Nucleus accumbens (tissue), 56 donors: ENCODE measurements around the gene RFX3.
A peak's percentile ranks its signal among the peaks of the same experiment; 100 is the strongest.

Experiments
- DNase-seq, 56 donors: peaks; one replicate each; lab custom pipeline; 2025; lab: John Stamatoyannopoulos, UW

Gene RFX3

DNA sequence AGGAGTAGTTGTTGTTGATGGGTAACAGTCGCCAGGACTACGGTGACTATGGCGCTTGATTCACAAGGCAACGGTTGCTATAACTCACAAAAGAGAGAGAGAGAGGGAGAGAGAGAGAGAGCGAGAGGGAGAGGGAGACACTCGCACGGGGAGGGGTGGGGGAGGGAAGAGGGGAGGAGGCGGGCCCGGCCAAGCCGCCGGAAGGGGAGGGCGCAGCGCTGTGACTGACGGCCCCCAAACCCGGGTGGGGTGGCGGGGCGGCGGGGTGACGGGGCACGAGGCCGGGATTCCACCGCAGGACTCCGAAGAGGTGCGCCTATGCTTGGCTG is at the start of gene RFX3:
Gene RFX3 (minus strand): TSS at position 166 of the 329 bp plus-strand sequence. CDS start 130,413 bp downstream, outside the sequence.
- DNase-seq: peak; percentile 40 to 94 (median 87)

DNA sequence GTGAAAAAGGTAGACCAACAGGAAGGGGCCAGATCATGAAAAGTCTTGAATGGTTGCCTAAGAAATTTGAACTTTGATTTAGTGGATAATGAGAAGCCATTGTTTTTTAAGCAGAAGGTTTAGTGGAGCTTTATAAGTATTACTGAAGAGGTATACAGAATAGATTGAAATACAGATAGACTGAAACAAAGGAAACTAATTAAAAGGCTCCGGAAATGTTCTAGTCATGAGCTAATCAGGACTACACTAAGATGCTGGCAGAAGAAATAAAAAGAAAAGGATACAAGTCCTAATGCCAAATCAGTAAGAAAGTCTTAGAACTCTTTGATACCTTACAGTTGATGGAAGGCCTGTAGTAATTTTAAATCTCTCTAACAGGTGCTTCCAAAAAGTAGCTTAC is 45.7 kb upstream of the RFX3 start:
- no peak for DNase-seq

DNA sequence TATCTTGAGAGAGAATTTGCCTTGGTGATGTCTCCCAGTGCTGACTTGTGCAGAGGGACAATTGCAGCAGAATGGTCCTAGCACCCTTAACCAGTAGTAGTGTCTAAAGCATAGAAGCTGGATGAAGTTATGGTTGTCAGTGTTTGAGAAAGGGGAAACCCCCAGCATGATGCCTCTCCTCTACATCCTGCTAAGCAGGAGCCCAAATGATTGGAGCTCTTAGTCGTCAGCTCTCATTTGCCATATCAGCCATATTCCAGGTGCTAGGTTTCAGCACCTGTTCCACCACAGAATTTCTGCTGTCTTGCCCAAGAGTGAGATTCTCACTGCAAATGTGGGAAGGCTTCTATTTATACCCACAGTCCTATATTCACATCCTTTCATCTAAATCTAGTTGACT is 43.7 kb upstream of the RFX3 start:
- no peak for DNase-seq

DNA sequence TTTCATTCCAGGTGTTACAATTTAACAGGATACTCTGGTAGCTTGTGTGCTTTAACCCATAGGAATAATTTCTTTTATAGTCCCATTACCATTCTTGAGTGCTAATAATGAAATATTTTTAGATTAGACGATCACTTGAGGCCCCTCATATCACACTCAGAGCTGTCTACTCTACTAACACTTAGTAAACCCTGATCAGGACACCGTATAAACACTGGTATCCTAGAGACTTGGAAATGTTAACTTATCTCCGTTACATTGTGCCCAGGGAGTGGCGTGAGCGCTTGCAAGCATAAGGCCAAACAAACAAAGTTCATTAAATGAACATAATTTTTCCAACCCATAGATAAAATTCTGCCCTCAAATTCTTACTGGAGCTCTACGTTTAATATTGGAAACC is 42.2 kb upstream of the RFX3 start:
- DNase-seq: no peak

DNA sequence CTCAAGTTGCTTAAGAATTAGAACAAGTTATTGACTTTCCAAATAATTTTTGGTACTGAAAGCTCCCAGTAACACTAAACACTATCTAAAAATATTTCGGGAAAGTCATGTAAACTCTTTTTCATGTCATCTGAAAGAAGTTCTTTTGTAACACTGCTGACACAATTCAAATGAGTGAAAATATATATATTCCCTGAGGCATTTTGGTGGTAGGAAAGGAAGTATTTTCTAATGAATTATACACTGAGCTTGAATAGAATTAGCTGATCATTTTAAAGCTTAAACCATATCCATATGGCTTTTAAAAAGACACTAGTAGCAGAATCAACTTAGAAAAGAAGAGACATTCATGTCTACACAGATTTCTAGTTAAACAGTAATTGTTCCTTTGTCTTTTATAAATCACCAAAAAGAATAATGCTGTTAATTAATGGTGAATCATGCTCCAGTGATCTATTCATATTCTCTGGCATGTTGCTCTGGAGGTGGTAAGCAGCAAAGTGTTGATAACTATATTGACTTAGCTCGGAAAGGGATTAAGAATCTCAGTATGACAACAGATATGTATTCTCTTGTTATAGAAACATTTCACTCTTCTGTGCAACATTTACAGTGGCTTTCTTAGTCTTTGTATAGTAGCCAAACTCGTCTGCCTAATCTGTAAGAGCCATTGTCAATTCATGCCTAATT is 27.4 kb upstream of the RFX3 start:
- no peak for DNase-seq

DNA sequence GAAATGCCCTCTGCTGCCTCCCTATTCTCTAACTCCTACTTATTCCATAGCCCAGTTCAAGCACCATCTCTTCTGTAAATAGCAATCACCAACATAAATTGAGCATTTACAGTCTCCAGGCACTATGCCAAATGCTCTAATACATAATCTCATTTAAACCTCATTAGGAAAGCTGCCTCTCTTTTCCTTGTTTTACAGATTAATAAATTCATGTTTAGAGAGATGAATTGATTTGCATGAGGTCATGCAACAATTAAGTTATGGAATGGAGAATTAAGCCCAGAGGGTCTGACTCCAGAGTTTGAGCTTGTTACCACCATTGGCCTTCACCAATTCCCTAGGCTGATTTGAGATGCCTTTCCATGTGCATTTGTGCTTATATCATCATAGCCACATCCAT is 23.4 kb upstream of the RFX3 start:
- no peak for DNase-seq

DNA sequence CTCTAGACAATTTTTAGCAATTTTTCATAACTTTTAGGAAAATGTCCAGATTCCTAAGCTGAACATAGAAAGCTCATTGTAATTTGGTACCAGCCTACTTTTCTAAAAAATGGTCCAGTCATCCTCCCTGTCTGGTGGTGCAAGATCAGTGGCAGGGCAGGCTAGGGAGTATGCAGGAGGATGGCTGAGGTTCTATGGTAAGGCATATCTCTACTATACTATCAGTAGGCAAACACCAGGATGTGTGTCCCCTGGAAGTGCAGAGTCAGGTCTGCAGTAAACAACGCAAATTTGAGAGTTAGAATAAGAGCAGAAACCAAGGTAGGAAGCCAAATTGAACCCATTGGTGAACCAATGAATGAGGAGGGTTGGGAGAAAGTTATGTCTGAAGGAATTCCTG is 22.8 kb upstream of the RFX3 start:
- no peak for DNase-seq

DNA sequence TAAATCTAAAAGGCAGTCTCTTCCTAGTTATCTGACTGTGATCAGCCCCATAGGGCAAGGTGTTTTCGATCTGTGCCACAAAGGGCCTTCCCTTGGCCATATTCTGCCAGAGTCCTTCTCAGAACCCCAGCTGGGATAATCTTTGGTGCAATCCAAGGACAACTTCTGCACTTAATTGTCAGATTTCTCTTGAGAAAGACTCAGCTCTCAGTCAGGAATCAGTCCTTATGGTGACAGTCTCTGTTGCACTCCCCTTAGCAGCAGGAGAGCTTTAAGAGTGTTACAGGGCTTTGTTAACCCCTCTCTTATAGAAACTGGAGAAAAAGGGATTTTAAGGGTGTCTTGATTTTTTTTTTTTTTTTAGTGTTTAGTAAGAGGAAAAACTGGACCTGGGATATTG is 15.4 kb upstream of the RFX3 start:
- DNase-seq: no peak

DNA sequence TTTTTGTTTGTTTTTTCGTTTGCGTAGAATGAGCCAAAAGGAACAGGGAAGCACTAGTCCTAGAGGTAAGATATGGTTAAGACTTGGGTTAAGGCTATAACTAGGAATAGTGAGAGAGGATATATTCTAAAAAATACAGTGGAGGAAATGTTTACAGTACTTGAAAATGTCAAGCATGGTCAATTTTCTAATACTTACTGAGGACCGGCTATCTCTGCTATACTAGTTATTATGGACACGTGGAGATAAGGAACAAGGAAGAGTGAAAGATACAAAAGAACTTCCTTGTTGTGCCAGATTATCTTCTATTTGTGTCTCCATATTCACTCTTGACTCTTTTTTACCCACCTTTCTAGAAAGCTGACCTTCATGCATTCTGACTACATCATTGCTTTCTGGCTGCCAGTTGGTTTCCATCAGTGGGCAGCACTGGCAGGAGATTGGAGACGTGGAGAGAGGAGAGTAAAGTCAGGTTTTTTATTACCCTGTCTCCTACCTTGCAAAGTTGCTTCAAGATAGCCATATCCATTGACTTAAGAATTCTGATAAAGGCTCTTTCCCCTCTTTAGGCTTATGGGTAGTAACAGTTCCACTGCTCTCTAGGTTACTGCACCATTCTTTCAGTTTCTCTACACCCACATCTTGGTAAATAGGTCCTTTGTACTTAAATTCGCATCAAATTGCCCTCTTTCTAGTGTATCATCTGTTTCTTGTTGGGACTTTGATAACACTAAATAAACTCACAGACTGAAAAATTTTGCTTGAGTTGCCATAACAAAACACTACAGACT is 9.0 kb upstream of the RFX3 start:
- DNase-seq: no peak

DNA sequence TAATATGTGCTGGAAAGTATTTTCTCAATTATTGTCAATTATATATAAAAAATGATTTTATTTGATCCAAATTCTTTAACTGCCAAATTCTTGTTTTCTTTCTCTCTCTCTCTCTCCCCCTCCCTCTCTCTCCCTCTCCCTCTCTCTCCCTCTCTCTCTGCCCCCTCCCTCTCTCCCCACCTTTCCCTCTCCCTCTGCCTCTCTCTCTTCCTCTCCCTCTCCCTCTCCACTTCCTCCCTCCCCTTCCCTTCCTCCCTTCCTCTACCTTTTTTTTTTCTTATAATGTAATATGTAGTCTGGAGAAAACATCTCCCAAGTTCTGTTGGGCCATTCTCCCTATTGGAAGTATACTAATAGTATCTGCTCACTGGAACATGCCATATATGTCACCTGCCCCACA is 6.4 kb upstream of the RFX3 start:
- no peak for DNase-seq

DNA sequence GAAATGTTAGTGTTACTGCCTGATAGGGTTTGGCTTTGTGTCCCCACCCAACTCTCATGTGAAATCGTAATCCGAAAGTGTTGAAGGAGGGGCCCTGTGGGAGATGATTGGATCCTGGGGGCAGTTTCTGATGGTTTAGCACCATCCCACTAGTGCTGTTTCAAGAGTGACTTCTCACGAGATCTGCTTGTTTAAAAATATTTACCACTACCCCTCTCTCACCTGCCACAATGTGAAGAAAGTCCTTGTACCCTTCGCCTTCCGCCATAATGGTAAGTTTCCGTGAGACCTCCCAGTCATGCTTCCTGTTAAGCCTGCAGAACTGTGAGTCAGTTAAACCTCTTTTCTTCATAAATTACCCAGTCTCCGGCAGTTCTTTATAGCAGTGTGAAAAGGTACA is 2.6 kb upstream of the RFX3 start:
- DNase-seq: no peak

DNA sequence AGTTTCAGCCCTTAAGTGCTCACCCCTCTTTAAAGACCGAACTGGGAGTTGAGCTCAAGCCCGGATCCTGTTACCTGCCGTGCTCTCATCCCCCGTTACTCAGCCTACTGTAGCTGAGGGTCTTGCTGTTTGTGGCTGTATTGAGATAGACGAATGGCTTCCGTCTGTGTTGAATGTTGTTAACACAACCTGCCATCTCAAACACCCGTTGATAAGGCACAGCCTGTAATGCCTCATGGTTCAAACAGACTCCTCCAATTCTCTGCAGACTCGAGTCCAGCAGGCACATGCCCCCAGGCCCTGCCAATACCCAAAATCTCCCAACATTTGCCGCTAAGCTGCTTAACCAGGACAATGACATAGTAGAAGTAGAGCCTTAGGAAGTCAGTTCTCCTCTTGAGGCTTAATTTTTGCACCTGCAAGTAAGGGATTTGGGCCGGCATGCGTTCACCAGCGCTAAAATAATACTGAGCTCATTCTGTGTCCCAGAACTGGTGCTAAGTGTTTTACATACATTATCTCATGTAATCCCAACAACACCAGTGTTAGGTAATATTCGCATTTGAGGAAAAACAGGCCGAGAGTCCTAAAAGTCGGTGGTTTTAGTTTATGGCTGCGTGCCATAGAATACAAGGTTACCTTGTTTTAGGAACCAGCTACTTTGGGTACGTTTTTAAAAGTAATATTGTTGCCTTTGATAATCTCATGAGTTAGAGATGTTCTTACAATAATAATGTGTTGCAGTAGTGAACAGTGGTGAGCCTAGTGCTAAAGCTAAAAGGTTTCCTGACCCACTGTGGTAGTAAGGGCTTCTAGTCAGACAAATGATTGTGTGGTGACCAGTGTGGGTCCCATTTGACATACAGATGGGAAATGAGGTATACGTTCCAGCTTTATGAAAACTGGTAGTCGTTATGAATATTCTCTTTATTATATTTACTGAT is 1.5 kb upstream of the RFX3 start:
- peak in 17 of 56 donors; percentile 23 to 62 (median 45) for DNase-seq

DNA sequence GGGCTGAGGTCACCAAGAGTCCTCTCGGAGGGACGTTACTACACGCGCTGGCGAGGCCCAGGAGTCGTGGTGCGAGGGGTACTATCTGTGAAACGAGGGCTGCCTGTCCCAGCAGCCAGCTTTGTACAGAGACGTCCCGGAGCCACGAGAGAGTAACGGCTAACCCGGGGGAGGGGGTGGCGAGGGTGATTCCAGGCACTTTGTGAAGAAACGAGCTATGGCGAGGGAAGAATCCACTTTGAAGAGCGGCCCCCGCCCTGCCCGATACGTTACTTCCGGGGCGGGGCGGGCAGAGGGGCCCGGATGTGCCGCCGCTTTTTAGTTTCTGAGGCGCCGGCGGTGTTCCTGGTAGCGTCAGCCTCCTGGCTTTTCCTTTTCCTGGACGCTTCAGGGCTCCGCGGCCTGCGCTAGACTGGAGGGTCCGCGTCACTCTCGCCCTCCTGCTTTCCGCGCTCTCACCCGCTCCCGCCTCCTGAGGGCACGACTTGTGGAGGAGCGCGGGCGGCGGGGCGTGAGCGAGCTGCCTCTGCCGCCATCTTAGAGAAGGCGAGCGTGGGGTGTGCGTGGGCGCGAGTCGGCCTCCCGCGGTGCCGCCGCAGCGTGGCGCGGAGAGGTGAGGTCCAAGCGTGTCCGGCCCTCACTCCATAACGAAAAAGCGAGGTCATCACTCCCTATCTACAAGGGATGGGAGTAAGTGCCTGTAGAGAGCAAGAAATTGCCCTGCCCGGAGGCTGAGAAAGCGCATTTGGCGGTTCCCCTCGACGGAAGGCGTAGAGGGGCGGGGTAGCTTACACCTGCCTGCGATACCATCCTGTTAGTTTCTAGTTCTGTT is 580 bp upstream of the RFX3 start:
- DNase-seq: peak in 55 of 56 donors; percentile 58 to 93 (median 85)

DNA sequence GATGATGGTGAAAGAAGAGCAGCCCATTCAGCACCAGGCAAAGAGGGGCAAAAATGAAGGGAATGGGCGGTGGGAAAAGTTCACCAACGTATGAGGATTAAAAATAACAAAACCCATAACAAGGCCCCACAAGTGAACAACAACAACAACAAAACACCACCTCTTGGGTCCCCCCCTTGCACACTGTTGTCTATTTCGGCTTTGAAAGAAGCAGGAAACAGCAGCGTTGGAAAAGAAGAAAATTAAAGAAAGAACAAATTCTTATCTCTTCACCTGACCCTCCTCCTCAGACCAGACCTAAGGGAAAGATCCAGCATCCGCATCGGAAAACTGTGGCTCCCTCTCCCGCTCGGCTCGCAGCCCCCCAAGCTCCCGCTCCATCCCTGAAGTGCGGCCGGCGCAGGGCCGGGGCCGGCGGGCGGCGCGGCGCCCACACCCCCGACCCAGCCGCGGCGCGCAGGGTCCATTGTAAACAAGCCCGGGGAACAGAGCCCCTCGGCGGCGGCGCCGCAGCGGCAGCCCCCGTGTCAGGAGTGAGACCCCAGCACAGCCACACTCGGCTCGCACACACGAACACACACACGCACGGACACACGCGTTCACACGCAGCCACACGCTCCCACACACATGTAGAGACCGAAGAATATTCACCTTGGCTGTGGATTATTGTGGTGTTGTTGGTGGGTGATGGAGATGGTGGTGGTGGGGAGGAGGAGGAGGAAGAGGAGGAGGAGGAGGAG is 535 bp downstream of the RFX3 start:
- DNase-seq: peak in 19 of 56 donors; percentile 30 to 81 (median 58)

DNA sequence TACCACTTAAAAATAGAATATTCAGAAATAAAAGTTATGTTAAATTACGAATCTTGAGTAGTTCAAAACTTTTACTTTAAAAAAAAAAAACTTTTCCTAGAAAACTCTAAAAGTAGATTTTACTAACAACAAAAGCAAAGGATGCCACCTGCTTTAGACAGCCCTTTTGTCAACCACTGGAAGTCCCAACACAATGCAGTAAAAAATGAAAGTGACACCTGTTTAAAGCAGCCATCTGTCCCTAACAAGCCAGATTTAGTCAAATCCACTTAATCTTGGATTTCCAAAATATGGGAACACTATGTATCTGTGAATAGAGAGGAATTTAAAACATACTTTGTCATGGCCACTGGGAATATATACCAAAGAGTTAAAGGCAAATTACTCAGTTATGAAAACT is 3.8 kb downstream of the RFX3 start:
- no peak for DNase-seq

DNA sequence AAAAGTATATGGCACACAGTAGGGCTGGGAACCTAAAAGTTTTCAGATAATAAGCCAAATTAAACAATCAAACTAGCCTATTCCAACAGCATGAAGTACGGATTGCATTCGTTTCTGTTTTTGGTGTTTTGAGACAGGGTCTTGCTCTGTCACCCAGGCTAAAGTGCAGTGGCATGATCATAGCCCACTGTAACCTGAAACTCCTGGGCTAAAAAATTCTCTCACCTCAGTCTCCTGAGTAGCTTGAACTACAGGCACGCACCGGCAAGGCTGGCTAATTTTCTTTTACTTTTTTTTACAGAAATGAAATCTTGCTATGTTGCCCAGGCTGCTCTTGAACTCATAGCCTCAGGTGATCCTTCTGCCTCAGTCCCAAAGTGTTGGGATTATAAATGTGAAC is 5.2 kb downstream of the RFX3 start:
- DNase-seq: no peak

DNA sequence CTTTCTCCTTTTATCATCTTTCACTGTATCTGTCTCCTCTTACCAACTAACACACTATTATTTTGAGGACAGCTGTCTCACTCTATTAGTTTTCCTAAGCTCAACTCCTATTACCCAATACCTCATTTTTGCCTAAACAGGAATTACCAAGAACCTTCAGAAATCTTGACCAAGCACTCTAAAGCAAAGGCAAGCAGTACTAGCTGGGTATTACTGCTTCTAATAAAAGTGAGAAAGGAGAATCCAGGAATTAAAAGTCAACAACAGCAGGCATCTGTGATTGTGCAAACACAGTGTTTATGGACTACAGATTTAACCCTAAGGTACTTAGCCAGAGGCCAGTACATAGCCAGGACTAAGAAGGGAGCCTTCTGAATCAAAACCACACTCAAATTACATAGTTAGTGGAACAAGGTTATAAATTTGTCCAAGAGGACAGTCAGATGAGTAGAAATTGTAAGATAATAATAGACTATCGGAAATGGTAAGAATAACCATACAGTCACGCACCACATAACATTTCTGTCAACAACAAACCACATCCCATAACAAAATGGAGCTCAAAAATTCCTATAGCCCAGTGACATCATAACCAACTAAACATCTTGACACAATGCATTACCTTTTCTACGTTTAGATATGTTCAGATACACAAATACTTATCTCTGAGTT is 8.3 kb downstream of the RFX3 start:
- no peak for DNase-seq

DNA sequence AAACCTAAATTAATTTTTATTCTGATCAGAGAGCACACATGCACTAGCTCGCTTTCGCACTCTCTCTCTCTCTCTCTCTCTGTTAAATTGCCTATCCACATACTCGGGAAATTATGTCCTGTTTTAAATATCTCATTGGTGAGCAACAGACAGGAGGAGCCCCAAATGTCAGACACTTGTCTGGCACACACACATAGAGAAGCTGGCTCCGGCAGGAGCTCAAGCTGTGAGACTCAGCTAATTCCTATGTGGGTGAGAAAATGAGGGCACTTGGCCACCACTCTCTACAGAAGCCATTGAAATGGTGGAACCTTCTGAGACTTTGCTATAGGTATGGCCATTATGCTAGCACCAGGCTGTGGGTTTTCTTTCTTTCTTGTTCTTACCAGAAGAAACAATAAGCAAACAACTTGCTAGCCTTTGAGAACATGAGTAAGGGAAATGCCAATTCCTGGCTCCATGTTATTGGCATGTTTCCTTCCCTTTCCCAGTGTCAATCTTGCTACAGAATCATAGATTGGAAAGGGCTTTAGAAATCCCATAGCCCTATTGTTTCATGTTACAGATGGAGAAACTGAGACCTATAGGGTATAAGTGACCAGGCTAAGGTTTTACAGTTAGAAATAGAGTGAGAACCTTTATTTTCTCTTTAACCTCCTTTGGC is 9.0 kb downstream of the RFX3 start:
- DNase-seq: peak in 2 of 56 donors; percentile 3 to 19
